Progenitor cell of endocrine pancreas (in vitro differentiated cells): ENCODE measurements around the gene KPNA6. TPM values are rescaled to one million over a fixed set of nuclear protein-coding genes. Genes with fewer than 3 reads are reported as not detected.
A peak's percentile ranks its signal among the peaks of the same experiment; 100 is the strongest.
"Not testable (repeated sequence)": the region's sequence is repeated elsewhere in the genome, so short reads cannot be mapped to it uniquely, and the experiment has no call there.

Experiments used
- DNase-seq: peaks from one replicate; pipeline ENCODE4 v3.0.0; 2021; ENCODE audit warnings: low spot score; ENCODE audit not compliant: unreplicated experiment
- H3K27ac Mint-ChIP-seq: 2 replicates; pipeline ENCODE4 v1.8.0; 2021; ENCODE audit warnings: mild to moderate bottlenecking, moderate library complexity, mixed read lengths
- H3K27me3 Mint-ChIP-seq: 2 replicates; pipeline ENCODE4 v1.8.0; 2021; ENCODE audit warnings: mixed read lengths
- H3K36me3 Mint-ChIP-seq: 2 replicates; pipeline ENCODE4 v1.8.0; 2022; ENCODE audit warnings: mixed read lengths; ENCODE audit not compliant: insufficient read depth
- H3K4me1 Mint-ChIP-seq: 2 replicates; pipeline ENCODE4 v1.8.0; 2021; ENCODE audit warnings: low read depth, mixed read lengths
- H3K4me3 Mint-ChIP-seq: 2 replicates; pipeline ENCODE4 v1.8.0; 2021; ENCODE audit warnings: low read depth, mild to moderate bottlenecking, moderate library complexity, mixed read lengths
- H3K9me3 Mint-ChIP-seq: 2 replicates; pipeline ENCODE4 v1.8.0; 2021; ENCODE audit warnings: low read depth, mixed read lengths
- CTCF ChIP-seq: fragments of 200-600 bp; sonication (generic); IDR thresholded peaks from one replicate; pipeline ENCODE4 v1.5.0; 2021; ENCODE audit warnings: antibody characterized with exemption, mild to moderate bottlenecking; ENCODE audit not compliant: unreplicated experiment
- total RNA-seq: library from RNA; stranded (reverse); gene quantifications from 2 replicates; pipeline ENCODE4 v1.2.1, GENCODE V29; 2021

The KPNA6 gene
- total RNA-seq, 1 donor from 2014 or later: 67.0 TPM

DNA sequence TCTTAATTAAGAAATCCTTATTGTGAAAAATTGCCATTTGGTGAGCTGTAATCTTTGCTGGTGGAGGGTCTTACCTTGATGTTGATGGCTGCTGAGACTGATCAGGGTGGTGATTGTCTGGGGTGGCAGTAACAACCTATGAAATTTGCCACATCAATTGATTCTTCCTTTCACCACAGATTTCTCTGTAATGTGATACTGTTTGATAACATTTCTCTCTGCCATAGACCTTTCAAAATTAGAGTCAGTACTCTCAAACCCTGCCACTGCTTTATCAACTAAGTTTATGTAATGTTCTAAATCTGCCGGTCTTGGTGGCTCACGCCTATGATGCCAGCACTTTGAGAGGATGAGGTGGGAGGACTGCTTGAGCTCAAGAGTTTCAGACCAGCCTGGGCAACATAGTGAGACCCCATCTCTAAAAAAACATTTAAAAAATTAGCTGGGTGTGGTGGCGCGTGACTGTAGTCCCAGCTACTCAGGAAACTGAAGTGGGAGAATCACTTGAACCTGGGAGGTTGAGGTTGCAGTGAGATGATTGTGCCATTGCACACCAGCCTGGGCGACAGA, 5.0 kb downstream of the KPNA6 start:
- no peaks in the 10 kb centered on the region for H3K27me3 Mint-ChIP-seq
- no peak for DNase-seq
- H3K4me1 Mint-ChIP-seq: peaks cover 25% of the 10 kb centered on the region
- H3K27ac Mint-ChIP-seq: no peak overlapping the region
- no peak for TF ChIP-seq CTCF
- peaks cover 2% of the 10 kb centered on the region for H3K36me3 Mint-ChIP-seq
- no peaks in the 10 kb centered on the region for H3K9me3 Mint-ChIP-seq
- H3K4me3 Mint-ChIP-seq: no peak overlapping the region

DNA sequence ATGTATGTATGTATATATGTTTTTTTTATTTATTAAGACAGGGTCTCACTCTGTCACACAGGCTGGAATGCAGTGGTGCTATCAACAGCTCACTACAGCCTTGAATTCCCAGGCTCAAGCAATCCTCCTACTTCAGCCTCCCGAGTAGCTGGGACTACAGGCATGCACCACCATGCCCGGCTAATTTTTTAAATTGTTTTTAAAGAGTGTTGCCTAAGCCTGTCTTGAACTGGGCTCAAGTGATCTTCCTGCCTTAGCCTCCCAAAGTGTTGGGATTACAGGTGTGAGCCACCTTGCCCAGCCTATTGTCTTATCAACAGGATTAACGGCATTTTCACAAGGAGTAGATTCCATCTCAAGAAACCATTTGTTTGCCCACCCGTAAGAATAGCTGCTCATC, 5.6 kb downstream of the KPNA6 start:
- DNase-seq, H3K36me3 Mint-ChIP-seq, H3K27me3 Mint-ChIP-seq, H3K27ac Mint-ChIP-seq, H3K4me3 Mint-ChIP-seq, H3K9me3 Mint-ChIP-seq: not testable (repeated sequence)
- H3K4me1 Mint-ChIP-seq: peaks cover 24% of the 10 kb centered on the region

GRCh38 chr1:32114420-32114819, 6.6 kb downstream of the KPNA6 start:
- DNase-seq: no peak
- Mint-ChIP-seq H3K27me3 (no peaks in the 10 kb centered on the region), H3K36me3 (peaks cover 2% of the 10 kb centered on the region), H3K9me3 (no peaks in the 10 kb centered on the region), H3K4me1 (peaks cover 16% of the 10 kb centered on the region), H3K27ac (no peak overlapping the region), H3K4me3 (no peak overlapping the region)
- no peak for TF ChIP-seq CTCF

GRCh38 chr1:32115496-32115895, 7.6 kb downstream of the KPNA6 start:
- no peak for DNase-seq
- Mint-ChIP-seq H3K27me3 (no peaks in the 10 kb centered on the region), H3K4me1 (peaks cover 14% of the 10 kb centered on the region), H3K27ac (peak overlapping the region; percentile 69), H3K4me3 (no peak overlapping the region), H3K36me3 (peaks cover 2% of the 10 kb centered on the region), H3K9me3 (no peaks in the 10 kb centered on the region)
- TF ChIP-seq CTCF: no peak

GRCh38 chr1:32116531-32116930, 8.7 kb downstream of the KPNA6 start:
- Mint-ChIP-seq H3K27ac (peak overlapping the region; percentile 81), H3K9me3 (no peaks in the 10 kb centered on the region), H3K4me3 (no peak overlapping the region), H3K36me3 (peaks cover 2% of the 10 kb centered on the region), H3K27me3 (no peaks in the 10 kb centered on the region), H3K4me1 (peaks cover 11% of the 10 kb centered on the region)
- no peak for TF ChIP-seq CTCF
- DNase-seq: no peak

- H3K27ac Mint-ChIP-seq: peak overlapping the region; percentile 22
Observed at GRCh38 chr1:32122151-32122550, 14.3 kb downstream of the KPNA6 start.

DNA sequence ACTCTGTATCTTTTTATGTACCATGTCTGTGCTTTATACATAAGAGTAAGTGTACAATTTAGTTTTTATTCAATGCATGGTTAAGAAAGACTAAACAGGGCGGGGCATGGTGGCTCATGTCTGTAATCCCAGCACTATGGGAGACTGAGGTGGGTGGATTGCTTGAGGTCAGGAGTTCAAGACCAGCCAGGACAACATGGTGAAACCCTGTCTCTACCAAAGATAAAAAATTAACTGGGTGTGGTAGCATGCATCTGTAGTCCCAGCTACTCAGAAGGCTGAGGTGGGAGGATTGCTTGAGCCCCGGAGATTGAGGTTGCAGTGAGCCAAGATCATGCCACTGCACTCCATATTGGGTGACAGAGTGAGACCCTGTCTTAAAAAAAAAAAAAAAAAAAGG, 15.5 kb downstream of the KPNA6 start:
- not testable (repeated sequence) for H3K9me3 Mint-ChIP-seq, H3K4me3 Mint-ChIP-seq, H3K27ac Mint-ChIP-seq, H3K27me3 Mint-ChIP-seq, H3K4me1 Mint-ChIP-seq, DNase-seq, H3K36me3 Mint-ChIP-seq

More at GRCh38 chr1:32122151-32122550, 14.3 kb downstream of the KPNA6 start:
- Mint-ChIP-seq H3K27me3 (no peaks in the 10 kb centered on the region), H3K4me1 (peaks cover 2% of the 10 kb centered on the region), H3K9me3 (no peaks in the 10 kb centered on the region), H3K4me3 (no peak overlapping the region), H3K36me3 (no peaks in the 10 kb centered on the region)
- DNase-seq: no peak
- TF ChIP-seq CTCF: no peak
